ENCODE data around the gene MED10. TPM values are rescaled to one million over a fixed set of nuclear protein-coding genes. Genes with fewer than 3 reads are reported as not detected.

Gene MED10
- total RNA-seq, 6 experiments from 2014 or later, result 41.1 to 48.1 (median 45.9) TPM

DNA sequence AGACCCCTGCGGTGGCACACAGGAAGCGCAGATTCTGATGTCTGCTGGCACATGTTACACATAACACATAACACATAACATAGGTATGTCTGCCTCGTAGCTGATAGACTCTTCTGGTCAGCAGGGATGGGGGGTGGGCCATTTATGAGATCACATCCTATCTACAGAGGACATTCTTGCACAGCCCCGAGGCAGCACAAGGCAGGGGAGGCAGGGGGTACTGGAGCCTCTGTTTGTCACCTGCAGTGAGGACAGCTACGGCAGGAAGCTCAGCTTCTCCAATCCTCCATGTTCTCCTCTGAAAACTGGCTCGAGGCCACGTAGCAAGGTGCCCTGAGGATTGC is 16.7 kb upstream of the MED10 start:
- DNase-seq, result no peak
- peaks cover 5% of the 10 kb centered on the region for H3K9me3 Mint-ChIP-seq
- TF ChIP-seq, protein P1, sequence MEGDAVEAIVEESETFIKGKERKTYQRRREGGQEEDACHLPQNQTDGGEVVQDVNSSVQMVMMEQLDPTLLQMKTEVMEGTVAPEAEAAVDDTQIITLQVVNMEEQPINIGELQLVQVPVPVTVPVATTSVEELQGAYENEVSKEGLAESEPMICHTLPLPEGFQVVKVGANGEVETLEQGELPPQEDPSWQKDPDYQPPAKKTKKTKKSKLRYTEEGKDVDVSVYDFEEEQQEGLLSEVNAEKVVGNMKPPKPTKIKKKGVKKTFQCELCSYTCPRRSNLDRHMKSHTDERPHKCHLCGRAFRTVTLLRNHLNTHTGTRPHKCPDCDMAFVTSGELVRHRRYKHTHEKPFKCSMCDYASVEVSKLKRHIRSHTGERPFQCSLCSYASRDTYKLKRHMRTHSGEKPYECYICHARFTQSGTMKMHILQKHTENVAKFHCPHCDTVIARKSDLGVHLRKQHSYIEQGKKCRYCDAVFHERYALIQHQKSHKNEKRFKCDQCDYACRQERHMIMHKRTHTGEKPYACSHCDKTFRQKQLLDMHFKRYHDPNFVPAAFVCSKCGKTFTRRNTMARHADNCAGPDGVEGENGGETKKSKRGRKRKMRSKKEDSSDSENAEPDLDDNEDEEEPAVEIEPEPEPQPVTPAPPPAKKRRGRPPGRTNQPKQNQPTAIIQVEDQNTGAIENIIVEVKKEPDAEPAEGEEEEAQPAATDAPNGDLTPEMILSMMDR (IDR thresholded peaks at IDR 0.05), result no peak
- H3K27ac Mint-ChIP-seq, result no peak overlapping the region
- H3K4me1 Mint-ChIP-seq (ENCODE audit: low read depth), result peaks cover 5% of the 10 kb centered on the region
- no peaks in the 10 kb centered on the region for H3K36me3 Mint-ChIP-seq (ENCODE audit: low read depth)
- peaks cover 23% of the 10 kb centered on the region for H3K27me3 Mint-ChIP-seq (ENCODE audit: insufficient read depth)
- no peak overlapping the region for H3K4me3 Mint-ChIP-seq

DNA sequence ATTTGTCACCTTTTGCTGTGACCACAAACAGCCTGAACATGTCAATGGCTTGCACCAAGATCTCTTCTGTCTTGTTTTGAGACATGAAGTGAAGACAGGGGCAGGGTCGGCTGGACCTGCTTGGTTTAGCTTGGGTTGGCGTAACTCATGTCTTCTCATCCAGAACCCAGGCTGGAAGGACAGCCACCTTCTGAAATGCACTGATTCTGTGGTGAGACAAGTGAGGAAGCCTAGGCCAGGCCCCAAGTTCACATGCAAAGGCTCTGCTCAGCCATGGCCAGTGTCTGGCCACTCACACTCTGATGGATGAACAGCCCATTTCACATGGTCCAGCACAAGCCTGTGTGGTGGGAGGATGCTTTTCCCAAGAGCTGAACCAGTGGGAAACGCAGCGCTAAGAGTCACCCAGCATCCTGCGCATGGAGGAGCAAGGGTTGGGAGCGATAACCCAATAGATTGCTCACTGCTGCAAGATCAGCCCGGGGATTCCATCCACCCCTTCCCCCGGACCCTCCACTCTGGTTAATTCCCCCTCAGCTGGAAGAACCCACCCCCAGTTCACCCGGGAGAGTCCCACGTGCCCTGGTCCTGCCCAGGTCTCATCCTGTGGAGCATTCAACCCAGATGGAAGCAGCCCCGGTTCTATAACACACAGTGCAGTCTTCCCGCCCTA is 16.2 kb upstream of the MED10 start:
- TF ChIP-seq, protein P1 (IDR thresholded peaks at IDR 0.05), result no peak
- Mint-ChIP-seq H3K4me1 (ENCODE audit: low read depth) (no peaks in the 10 kb centered on the region), H3K36me3 (ENCODE audit: low read depth) (no peaks in the 10 kb centered on the region), H3K9me3 (peaks cover 5% of the 10 kb centered on the region), H3K27ac (no peak overlapping the region), H3K27me3 (ENCODE audit: insufficient read depth) (peaks cover 27% of the 10 kb centered on the region), H3K4me3 (no peak overlapping the region)
- no peak for DNase-seq

DNA sequence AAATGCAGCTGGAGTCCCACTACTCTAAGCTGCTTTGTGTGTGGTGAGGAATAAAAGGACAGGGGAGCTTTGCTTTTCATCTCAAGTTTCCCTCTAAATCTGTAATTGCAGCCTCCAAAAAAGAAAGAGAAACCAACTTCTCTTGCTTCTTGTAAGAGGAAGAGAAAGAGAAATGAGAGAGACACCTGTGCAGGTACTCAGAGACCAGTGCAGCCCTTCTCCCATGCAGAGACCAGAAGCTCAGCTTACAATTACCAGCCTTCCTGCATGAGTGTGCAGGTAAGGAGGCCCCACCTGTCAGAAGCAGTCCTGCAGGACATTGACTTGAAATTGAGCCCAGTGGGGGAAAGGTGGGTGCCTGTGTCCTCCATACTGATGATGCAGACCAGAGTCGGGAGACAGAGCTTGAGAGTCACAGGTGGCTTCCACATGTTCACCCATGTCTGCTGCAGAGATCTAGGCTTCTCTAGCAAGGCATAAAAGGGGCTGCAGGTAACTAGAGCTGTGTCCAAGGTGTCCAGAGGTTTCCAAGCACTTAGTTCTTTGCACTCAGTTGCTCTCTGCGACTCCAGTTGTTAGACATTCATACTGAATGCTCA is 15.3 kb upstream of the MED10 start:
- H3K4me3 Mint-ChIP-seq, result no peak overlapping the region
- no peaks in the 10 kb centered on the region for H3K4me1 Mint-ChIP-seq (ENCODE audit: low read depth)
- TF ChIP-seq, protein P1 (IDR thresholded peaks at IDR 0.05), result no peak
- H3K36me3 Mint-ChIP-seq (ENCODE audit: low read depth), result no peaks in the 10 kb centered on the region
- no peak for DNase-seq
- H3K27ac Mint-ChIP-seq, result no peak overlapping the region
- peaks cover 5% of the 10 kb centered on the region for H3K9me3 Mint-ChIP-seq
- H3K27me3 Mint-ChIP-seq (ENCODE audit: insufficient read depth), result peaks cover 30% of the 10 kb centered on the region

DNA sequence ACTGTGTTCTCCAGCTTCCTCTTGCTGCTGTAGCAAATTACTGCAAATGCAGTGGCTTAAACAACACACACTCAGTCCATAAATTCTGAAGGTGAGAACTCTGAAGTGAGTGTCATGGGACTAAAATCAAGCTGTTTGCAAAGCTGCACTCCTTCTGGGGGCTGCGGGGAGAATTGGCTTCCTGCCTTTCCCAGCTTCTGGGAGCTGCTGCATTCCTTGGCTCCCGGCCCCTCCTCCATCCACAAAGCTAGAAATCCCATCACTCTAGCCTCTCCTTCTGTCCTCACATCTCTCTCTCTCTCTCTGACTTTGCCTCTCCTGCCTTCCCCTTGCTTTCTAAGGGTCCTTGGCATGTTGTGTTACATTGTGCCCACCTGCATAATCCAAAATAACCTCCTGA is 14.2 kb upstream of the MED10 start:
- peaks cover 22% of the 10 kb centered on the region for H3K27me3 Mint-ChIP-seq (ENCODE audit: insufficient read depth)
- no peak overlapping the region for H3K4me3 Mint-ChIP-seq
- no peak overlapping the region for H3K27ac Mint-ChIP-seq
- peaks cover under 1% of the 10 kb centered on the region; the same call in 1 of the 2 replicates for H3K9me3 Mint-ChIP-seq
- TF ChIP-seq, protein P1 (IDR thresholded peaks at IDR 0.05), result no peak
- H3K36me3 Mint-ChIP-seq (ENCODE audit: low read depth), result no peaks in the 10 kb centered on the region
- no peaks in the 10 kb centered on the region for H3K4me1 Mint-ChIP-seq (ENCODE audit: low read depth)
- DNase-seq, result no peak

DNA sequence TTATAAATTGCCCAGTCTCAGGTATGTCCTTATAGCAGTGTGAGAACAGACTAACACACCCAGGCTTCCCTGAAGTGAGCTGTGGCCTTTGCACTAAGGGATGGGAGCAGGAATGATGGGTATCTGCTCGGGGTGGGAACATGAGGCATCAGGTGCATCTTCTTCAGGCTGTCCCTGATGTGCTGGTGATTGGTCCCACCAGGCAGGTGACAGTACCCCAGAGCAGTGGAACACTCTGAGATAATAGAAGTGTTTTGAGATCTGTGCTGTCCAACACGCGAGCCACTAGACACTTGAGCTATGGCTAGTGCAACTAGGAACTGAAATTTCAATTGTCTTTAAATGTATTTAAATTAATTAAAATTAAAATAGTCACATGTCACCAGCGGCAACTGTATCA is 12.8 kb upstream of the MED10 start:
- Mint-ChIP-seq H3K4me3 (no peak overlapping the region), H3K27me3 (ENCODE audit: insufficient read depth) (peaks cover 17% of the 10 kb centered on the region), H3K36me3 (ENCODE audit: low read depth) (no peaks in the 10 kb centered on the region), H3K4me1 (ENCODE audit: low read depth) (no peaks in the 10 kb centered on the region), H3K9me3 (no peaks in the 10 kb centered on the region), H3K27ac (no peak overlapping the region)
- TF ChIP-seq, protein P1 (IDR thresholded peaks at IDR 0.05), result no peak
- DNase-seq, result no peak
